Stimulated activated CD4-positive, alpha-beta T cell treated with anti-CD3 and anti-CD28 coated beads, TNF-alpha, amount 100 ng/mL, for 4 hours (primary cell): ENCODE measurements around the gene PCDHGB4.
"Not testable (repeated sequence)": the region's sequence is repeated elsewhere in the genome, so short reads cannot be mapped to it uniquely, and the experiment has no call there.

Experiments used
- DNase-seq, 3 experiments: peaks; one replicate each; pipeline ENCODE4 v3.0.0-alpha.2; 2020; ENCODE audit warnings: low read depth in 3 of 3

Gene PCDHGB4

GRCh38 chr5:141430332-141431113 is 43.0 kb downstream of the PCDHGB4 start, which contains the start of gene PCDHGA12:
PCDHGA12 (plus strand) TSS chr5:141430507; CDS start chr5:141430760, 253 bp downstream.
- no peak for DNase-seq

GRCh38 chr5:141431286-141431685 is 43.8 kb downstream of the PCDHGB4 start:
- no peak for DNase-seq

GRCh38 chr5:141432308-141432707 is 44.8 kb downstream of the PCDHGB4 start:
- not testable (repeated sequence) for DNase-seq

DNA sequence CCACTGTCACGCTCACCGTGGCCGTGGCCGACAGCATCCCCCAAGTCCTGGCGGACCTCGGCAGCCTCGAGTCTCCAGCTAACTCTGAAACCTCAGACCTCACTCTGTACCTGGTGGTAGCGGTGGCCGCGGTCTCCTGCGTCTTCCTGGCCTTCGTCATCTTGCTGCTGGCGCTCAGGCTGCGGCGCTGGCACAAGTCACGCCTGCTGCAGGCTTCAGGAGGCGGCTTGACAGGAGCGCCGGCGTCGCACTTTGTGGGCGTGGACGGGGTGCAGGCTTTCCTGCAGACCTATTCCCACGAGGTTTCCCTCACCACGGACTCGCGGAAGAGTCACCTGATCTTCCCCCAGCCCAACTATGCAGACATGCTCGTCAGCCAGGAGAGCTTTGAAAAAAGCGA is 45.2 kb downstream of the PCDHGB4 start:
- not testable (repeated sequence) for DNase-seq

DNA sequence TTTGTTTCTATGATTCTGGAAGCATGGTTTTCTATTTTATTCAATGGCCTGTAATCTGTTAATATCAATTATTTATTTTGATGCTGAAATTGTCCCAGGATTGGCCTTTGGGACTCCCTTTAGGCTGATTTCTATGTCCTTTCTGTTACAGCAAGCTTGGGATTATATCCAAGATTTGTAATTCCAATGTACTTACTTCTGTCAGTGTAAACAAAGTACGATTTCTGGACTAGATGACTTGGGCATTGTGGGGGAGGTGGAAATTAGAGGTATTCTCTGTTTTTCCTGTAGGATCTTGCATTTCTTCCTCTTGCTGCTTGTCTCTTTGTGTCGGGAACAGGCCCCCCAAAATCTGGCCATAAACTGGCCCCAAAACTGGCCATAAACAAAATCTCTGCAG is 46.5 kb downstream of the PCDHGB4 start:
- DNase-seq, result no peak

GRCh38 chr5:141437221-141437620 is 49.7 kb downstream of the PCDHGB4 start:
- DNase-seq, result no peak

- DNase-seq, result no peak
Measured at GRCh38 chr5:141439411-141440141, 52.1 kb downstream of the PCDHGB4 start.
